Chondrocyte (in vitro differentiated cells): ENCODE results near the gene TTBK1. TPM values are rescaled to one million over a fixed set of nuclear protein-coding genes. Genes with fewer than 3 reads are reported as not detected.
A peak's percentile ranks its signal among the peaks of the same experiment; 100 is the strongest.

Experiments used
- DNase-seq: peaks from one replicate; pipeline ENCODE4 v3.0.0; 2021; ENCODE audit warnings: mixed read lengths, low spot score
- H3K27ac Mint-ChIP-seq: one replicate; pipeline ENCODE4 v1.8.0; 2021; ENCODE audit warnings: mild to moderate bottlenecking, moderate library complexity, mixed read lengths; ENCODE audit not compliant: unreplicated experiment
- H3K27me3 Mint-ChIP-seq: 2 replicates; pipeline ENCODE4 v1.8.0; 2021; ENCODE audit warnings: low read depth, mixed read lengths
- H3K36me3 Mint-ChIP-seq: 2 replicates; pipeline ENCODE4 v1.8.0; 2021; ENCODE audit warnings: low read depth, mixed read lengths
- H3K4me1 Mint-ChIP-seq: 2 replicates; pipeline ENCODE4 v1.8.0; 2021; ENCODE audit warnings: low read depth, mild to moderate bottlenecking, mixed read lengths
- H3K4me3 Mint-ChIP-seq: one replicate; pipeline ENCODE4 v1.8.0; 2021; ENCODE audit warnings: mild to moderate bottlenecking, moderate library complexity, mixed read lengths; ENCODE audit not compliant: unreplicated experiment
- H3K9me3 Mint-ChIP-seq: 2 replicates; pipeline ENCODE4 v1.8.0; 2021; ENCODE audit warnings: low read depth, mixed read lengths
- total RNA-seq: library from RNA; stranded (reverse); gene quantifications from 3 replicates; pipeline ENCODE4 v1.2.1, GENCODE V29; 2021
- TF ChIP-seq, protein P1 (sequence below): fragments of 200-600 bp; sonication (generic); IDR thresholded peaks from 2 replicates; pipeline ENCODE4 v1.5.0; 2021; ENCODE audit warnings: antibody characterized with exemption, mild to moderate bottlenecking, moderate library complexity

TTBK1 gene
- total RNA-seq, 1 donor from 2014 or later = 0.07 TPM

DNA sequence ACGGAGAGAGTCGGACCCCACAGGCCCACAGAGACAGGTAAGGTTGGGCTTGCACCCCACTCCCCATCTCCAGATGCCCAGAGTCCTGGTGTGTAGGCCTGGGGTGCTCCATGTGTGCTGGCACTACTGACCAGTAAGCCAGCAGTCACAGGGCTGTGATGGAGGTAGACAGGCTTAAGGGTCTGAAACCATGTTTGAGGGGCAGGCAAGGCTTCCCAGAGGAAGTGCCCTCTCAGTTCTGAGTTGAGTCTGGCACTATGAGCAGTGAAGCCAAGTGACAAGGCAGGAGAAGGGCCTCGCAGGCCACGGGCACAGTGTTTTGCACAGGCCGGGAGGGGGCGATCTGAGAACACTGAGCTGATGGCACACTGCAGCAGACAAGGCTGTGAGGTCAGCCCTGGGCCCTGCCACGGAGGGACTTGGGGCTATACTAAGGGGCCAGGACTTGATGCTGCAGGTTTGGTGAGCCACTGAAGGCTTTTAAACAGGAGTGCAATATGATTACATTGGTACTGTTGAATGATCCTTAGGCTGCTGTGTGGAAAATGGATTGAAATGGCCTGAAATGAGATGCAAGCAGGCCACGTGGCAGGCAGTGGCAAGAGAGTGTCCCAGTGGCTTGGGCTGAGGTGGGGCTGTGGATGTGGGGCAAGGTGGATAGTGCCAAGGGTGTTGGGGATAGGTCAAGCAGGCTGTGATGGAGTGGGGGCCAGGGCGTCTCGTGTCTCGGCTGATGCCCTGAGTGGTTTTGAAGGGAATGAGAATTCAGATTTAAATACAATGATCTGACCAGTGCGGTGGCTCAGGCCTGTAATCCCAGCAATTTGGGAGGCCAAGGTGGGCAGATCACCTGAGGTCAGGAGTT, 20.3 kb downstream of the TTBK1 start:
- no peaks in the 10 kb centered on the region for H3K36me3 Mint-ChIP-seq
- no peak overlapping the region for H3K27ac Mint-ChIP-seq
- no peaks in the 10 kb centered on the region for H3K9me3 Mint-ChIP-seq
- H3K4me3 Mint-ChIP-seq = no peak overlapping the region
- TF ChIP-seq, protein P1, sequence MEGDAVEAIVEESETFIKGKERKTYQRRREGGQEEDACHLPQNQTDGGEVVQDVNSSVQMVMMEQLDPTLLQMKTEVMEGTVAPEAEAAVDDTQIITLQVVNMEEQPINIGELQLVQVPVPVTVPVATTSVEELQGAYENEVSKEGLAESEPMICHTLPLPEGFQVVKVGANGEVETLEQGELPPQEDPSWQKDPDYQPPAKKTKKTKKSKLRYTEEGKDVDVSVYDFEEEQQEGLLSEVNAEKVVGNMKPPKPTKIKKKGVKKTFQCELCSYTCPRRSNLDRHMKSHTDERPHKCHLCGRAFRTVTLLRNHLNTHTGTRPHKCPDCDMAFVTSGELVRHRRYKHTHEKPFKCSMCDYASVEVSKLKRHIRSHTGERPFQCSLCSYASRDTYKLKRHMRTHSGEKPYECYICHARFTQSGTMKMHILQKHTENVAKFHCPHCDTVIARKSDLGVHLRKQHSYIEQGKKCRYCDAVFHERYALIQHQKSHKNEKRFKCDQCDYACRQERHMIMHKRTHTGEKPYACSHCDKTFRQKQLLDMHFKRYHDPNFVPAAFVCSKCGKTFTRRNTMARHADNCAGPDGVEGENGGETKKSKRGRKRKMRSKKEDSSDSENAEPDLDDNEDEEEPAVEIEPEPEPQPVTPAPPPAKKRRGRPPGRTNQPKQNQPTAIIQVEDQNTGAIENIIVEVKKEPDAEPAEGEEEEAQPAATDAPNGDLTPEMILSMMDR = peak; percentile 88
- no peak for DNase-seq
- peaks cover 5% of the 10 kb centered on the region for H3K4me1 Mint-ChIP-seq
- H3K27me3 Mint-ChIP-seq = no peaks in the 10 kb centered on the region

DNA sequence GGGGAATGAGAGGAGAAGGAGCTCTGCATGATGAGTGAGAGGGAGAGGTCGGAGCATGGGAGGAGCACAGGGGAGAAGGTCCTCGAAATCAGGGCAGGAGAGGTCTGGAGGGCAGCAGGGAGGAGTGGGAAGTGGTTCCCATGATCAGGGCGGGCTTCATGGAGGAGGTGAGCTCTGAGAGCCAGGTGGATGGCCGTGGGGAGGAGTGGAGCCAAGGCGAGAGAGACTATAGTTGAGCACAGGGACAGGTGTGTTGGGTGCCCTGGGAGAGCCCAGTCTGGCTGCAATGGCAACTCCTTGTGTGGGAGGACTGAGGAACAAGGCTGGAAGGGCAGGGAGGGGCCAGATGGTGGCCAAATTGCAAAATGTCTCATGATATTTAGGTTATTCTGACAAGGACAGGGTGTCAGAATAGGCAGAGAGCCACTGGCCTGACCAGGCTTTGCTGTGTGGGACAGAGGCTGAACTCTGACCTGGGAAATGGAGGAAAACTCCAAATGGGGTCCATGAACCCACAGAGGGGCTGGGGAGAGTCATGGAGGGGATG, 21.4 kb downstream of the TTBK1 start:
- no peaks in the 10 kb centered on the region for H3K36me3 Mint-ChIP-seq
- H3K4me1 Mint-ChIP-seq = peaks cover 12% of the 10 kb centered on the region
- H3K27ac Mint-ChIP-seq = no peak overlapping the region
- H3K4me3 Mint-ChIP-seq = no peak overlapping the region
- DNase-seq = no peak
- TF ChIP-seq, protein P1 = no peak
- no peaks in the 10 kb centered on the region for H3K27me3 Mint-ChIP-seq
- H3K9me3 Mint-ChIP-seq = no peaks in the 10 kb centered on the region

DNA sequence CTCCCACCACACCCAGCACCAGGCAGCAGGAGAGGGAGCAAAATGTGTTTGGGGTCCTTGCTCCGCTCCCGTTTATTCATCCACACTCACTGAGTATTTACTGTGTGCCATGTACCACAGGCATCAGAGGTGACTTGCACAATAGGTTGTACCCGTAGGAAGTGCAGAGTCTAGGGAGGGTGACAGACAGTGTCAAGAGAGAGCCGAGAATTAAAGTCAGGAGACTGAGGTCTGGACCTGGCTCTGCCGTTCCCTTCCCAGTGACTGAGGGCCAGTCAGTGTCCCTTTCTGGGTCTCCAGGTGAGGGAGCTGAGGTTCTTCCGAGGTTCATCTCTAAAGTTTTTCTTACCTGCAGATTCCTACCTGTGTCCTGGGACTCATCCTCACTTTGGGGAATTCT, 22.3 kb downstream of the TTBK1 start:
- Mint-ChIP-seq H3K27ac (no peak overlapping the region), H3K9me3 (no peaks in the 10 kb centered on the region), H3K36me3 (no peaks in the 10 kb centered on the region), H3K4me3 (no peak overlapping the region), H3K4me1 (peaks cover 19% of the 10 kb centered on the region), H3K27me3 (peaks cover 4% of the 10 kb centered on the region)
- TF ChIP-seq, protein P1 = no peak
- no peak for DNase-seq

DNA sequence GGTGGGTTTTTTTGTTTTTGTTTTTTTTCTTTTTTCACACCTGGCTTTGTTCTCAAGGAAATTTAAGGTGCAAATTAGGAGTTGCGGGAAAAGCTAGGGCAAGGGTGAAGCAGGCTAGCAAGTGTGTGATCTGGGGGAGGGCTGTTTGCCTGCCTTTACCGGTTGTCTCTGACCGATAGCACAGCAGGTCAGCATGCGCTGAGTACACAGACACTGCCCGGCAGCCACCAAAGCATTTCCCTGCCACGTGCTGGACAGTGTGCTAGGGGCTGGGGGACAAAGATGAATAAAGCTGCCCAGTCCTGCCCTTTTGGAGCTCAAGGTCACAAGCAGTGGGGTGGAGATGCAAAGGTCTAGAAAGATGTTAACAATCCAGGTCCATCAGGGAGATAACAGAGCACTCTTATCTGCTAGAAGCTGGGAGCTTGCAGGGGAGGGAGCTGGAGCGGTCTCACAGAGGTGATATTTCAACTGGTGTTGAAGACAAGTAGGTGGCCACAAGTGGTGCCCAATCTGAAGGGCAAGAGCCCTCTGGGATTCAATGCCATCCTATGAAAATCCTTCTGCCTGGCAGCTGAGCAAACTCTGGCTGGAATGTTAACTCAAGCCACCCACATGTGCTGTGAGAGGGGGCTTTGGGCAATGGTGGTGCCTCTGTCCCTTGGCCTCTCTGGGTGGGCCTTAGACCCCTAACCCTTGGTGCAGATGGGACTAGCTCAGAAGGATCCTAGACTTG, 24.5 kb downstream of the TTBK1 start:
- Mint-ChIP-seq H3K4me3 (no peak overlapping the region), H3K4me1 (peaks cover 16% of the 10 kb centered on the region), H3K27me3 (peaks cover 7% of the 10 kb centered on the region), H3K9me3 (no peaks in the 10 kb centered on the region), H3K36me3 (no peaks in the 10 kb centered on the region), H3K27ac (no peak overlapping the region)
- TF ChIP-seq, protein P1 = no peak
- DNase-seq = no peak

DNA sequence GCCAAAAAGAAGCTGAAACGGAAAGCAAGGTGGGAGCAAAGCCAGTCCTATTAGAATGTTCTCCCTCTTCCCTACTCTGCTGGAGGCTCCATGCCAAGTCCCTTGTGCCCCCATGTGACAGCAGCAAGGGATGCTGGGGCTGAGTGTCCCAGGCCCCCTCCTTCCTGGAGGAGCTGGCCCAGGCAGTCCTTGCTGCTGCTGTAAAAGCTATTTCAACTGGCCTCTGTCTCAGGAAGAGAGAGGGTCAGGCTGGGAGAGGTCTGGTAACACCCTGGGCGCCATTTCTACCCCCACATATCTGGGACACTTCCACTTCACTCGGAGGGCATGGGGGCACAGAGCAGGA, 25.0 kb downstream of the TTBK1 start:
- Mint-ChIP-seq H3K36me3 (no peaks in the 10 kb centered on the region), H3K27me3 (peaks cover 9% of the 10 kb centered on the region), H3K9me3 (no peaks in the 10 kb centered on the region), H3K27ac (no peak overlapping the region), H3K4me3 (no peak overlapping the region), H3K4me1 (peaks cover 16% of the 10 kb centered on the region)
- TF ChIP-seq, protein P1 = no peak
- no peak for DNase-seq
